ENCODE measurements around the gene SCO2. TPM values are rescaled to one million over a fixed set of nuclear protein-coding genes. Genes with fewer than 3 reads are reported as not detected.

The SCO2 gene
- total and polyA plus RNA-seq, 10 of the 15 experiments (the other 5 are each of a cell fraction or from before 2014, with no cell fraction given) = 0.18 to 16.0 (median 2.4) TPM; not detected in 1

GRCh38 chr22:50529897-50530579 is 4.6 kb upstream of the SCO2 start, which contains the start of gene TYMP (continued):
- no peak for TF ChIP-seq CREB1 (IDR thresholded peaks at IDR 0.05; ENCODE audit: low read depth)
- TF ChIP-seq HDGF (IDR thresholded peaks at IDR 0.05) = no peak
- no peak for TF ChIP-seq ATF7 (IDR thresholded peaks at IDR 0.05; ENCODE audit: low read depth)
- TF ChIP-seq IRF3 (IDR thresholded peaks at IDR 0.05) = no peak
- TF ChIP-seq E2F4 (IDR thresholded peaks at IDR 0.05; ENCODE audit: low read depth, low read length) = no peak
- 0 out of 2 replicates have a peak, but pooled peaks have one; percentile 36 for TF ChIP-seq ZNF687 (IDR thresholded peaks at IDR 0.05)
- no peak for TF ChIP-seq NFIC (IDR thresholded peaks at IDR 0.05; ENCODE audit: low read depth, low read length)
- TF ChIP-seq POLR2A (IDR thresholded peaks at IDR 0.05; ENCODE audit: low read depth, low read length) = no peak
- peak; percentile 29; the same call in 1 of the 2 replicates for TF ChIP-seq HCFC1 (IDR thresholded peaks at IDR 0.05; ENCODE audit: low read length)
- no peak for TF ChIP-seq HDAC6 (IDR thresholded peaks at IDR 0.05; ENCODE audit: unreplicated experiment)
- 0 out of 2 replicates have a peak, but pooled peaks have one; percentile 4 for TF ChIP-seq IRF4 (IDR thresholded peaks at IDR 0.05; ENCODE audit: low read depth, low read length)
- 0 out of 2 replicates have a peak, but pooled peaks have one; percentile 46 for TF ChIP-seq TCF3 (IDR thresholded peaks at IDR 0.05; ENCODE audit: borderline replicate concordance, insufficient read depth, low read depth, low read length)
- TF ChIP-seq EP300 (IDR thresholded peaks at IDR 0.05; ENCODE audit: borderline replicate concordance in 1 of 2, control insufficient read depth in 1 of 2, low read depth in 2 of 2, low read length in 2 of 2) = no peak
- TF ChIP-seq CREM (IDR thresholded peaks at IDR 0.05; ENCODE audit: low read depth) = peak; percentile 4
- TF ChIP-seq CEBPB (IDR thresholded peaks at IDR 0.05; ENCODE audit: borderline replicate concordance in 1 of 2, low read depth in 2 of 2, low read length in 2 of 2) = 0 out of 4 replicates have a peak, but pooled peaks of 1 of the 2 experiments have one; percentile 5
- TF ChIP-seq NFYB (IDR thresholded peaks at IDR 0.05; ENCODE audit: insufficient read depth, low read depth, low read length) = no peak
- TF ChIP-seq RAD51 (IDR thresholded peaks at IDR 0.05) = no peak
- no peak for TF ChIP-seq FOS (IDR thresholded peaks at IDR 0.05; ENCODE audit: borderline replicate concordance, extremely low read depth, insufficient read length)
- peak; percentile 9; the same call in 1 of the 2 replicates for TF ChIP-seq SMC3 (IDR thresholded peaks at IDR 0.05; ENCODE audit: borderline replicate concordance, low read length)
- TF ChIP-seq BCL11A (IDR thresholded peaks at IDR 0.05; ENCODE audit: low read depth, low read length) = no peak
- no peak for TF ChIP-seq STAT3 (IDR thresholded peaks at IDR 0.05; ENCODE audit: low read depth, low read length)
- TF ChIP-seq MYC (IDR thresholded peaks at IDR 0.05; ENCODE audit: insufficient read depth, insufficient read length, insufficient replicate concordance, low read length, severe bottlenecking) = peak; percentile 81
- TF ChIP-seq RB1 (IDR thresholded peaks at IDR 0.05; ENCODE audit: borderline replicate concordance) = no peak; the same call in 1 of the 2 replicates
- TF ChIP-seq ZSCAN29 (IDR thresholded peaks at IDR 0.05) = no peak

All from GM12878 (cell line).